IPS DF 4.7 (cell line): Measurements from ENCODE around the gene CA4.

ENCODE experiments used
- DNase-seq: peaks from one replicate; pipeline ENCODE4 v3.0.0-alpha.2; 2013; ENCODE audit warnings: low spot score; ENCODE audit errors: extremely low read depth

CA4 gene

DNA sequence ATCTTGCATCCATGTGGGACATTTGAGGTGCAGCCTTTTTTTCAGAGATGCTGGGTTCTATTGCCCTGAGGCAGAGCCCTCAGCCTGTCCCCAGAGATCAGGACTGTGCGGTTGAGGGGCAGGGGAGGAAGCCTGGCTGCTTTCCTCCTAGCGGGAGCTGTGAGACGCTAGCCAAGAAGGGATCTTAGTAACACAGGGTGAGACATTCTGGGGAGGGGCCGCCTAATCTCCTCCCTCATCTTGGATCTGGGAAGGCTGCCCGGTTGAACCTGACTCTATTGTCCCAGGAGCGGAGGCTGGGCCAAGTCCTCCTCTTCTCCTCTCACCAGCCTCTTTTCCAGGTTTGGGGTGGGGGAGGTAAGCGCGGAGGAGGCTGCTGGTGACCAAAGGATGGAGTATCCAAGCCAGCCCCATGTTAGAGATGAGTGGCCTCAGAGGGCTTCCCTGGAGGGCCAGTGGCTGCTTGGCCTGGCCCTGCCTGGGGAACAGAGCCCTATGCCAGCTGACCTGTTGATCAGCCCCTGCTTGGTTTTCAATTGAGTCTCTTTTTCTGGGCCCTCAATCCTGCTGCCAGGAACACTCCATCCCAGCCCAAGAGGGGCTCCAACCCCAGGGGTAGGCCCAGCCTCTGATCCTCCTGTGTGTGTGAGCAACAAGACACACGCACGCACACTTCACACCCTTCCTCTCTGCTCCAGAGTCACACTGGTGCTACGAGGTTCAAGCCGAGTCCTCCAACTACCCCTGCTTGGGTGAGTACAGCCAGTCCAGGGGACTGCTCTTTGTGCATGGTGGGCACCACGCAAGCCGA, 5.0 kb downstream of the CA4 start:
- no peak for DNase-seq

- no peak for DNase-seq
These were observed 5.6 kb downstream of the CA4 start for GRCh38 chr17:60155427-60155814.

DNA sequence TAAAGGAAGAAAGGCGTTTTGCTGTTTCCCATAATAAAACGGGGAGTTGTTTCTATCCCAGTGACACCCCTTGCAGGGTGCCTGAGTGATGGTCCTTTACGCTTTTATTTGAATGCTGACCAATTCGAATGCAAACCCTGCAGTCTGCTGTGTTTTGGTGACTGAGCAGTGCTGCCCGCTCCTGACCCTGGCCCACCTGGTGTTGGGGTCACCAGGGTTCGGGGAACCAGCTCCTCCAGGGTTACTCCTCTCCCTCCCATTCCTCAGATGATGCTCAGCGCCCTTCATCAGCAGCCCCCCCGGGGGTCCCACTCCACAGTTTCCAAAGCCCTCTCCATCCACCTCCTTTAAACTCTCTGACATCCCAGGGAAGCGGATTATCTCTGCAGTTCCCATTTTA, 6.0 kb downstream of the CA4 start:
- DNase-seq = no peak

DNA sequence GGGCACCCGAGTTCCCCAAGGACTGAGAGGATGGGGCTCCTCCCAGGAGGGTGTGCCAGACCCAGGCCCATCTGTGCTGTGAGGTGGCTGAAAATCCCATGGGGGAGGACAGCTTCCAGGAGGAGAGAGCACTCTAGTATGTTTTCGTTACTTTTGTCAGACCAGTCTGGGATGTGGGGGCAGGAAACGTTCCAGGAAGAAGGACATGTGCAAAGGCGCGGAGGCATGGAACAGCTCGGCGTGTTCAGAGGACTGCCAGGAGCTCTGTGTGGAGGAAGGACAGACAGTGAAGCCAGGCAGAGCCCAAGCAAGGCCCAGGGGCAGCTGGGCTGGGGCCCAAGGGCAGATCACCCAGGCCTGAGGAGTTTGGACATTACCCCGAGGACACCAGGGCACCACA, 7.0 kb downstream of the CA4 start:
- DNase-seq = no peak

GRCh38 chr17:60157487-60158040, 7.8 kb downstream of the CA4 start:
- DNase-seq = no peak

GRCh38 chr17:60158751-60159478, 9.1 kb downstream of the CA4 start:
- no peak for DNase-seq

GRCh38 chr17:60159479-60159866, 9.7 kb downstream of the CA4 start:
- DNase-seq = no peak

DNA sequence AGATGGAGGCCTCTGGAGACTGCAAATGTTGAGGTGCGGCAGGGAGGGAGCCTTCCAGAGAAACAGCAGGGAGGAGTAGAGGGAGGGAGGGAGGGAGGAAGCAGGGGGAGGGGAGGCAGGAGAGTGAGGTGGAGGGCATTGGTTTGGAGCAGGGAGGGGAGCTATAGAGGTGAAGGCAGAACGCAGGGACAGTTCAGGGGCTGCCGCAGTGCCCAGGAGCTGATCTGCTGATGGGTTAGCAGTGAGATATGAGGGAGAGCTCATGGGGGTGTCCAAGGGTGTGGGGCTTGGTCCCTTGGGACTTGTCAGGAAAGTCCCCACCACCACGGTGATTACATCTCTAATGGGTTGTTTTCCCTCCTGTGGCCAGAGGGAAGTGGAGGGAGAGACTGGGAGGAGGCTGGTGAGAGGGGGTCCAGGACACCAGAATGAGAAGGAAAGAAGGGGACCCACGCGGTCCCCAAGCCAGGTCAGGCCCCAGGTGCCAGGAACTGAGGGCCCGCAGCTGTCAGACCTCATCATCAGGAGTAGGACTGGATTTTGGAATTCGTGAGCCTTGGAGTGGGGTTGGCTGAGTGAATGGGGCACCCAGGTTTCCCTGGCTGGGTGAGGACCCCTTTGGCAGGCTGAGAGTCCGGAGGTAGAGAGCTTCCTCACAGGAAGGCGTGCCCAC, 11.2 kb downstream of the CA4 start:
- DNase-seq = no peak

GRCh38 chr17:60161598-60162330, 12.0 kb downstream of the CA4 start:
- DNase-seq = no peak

DNA sequence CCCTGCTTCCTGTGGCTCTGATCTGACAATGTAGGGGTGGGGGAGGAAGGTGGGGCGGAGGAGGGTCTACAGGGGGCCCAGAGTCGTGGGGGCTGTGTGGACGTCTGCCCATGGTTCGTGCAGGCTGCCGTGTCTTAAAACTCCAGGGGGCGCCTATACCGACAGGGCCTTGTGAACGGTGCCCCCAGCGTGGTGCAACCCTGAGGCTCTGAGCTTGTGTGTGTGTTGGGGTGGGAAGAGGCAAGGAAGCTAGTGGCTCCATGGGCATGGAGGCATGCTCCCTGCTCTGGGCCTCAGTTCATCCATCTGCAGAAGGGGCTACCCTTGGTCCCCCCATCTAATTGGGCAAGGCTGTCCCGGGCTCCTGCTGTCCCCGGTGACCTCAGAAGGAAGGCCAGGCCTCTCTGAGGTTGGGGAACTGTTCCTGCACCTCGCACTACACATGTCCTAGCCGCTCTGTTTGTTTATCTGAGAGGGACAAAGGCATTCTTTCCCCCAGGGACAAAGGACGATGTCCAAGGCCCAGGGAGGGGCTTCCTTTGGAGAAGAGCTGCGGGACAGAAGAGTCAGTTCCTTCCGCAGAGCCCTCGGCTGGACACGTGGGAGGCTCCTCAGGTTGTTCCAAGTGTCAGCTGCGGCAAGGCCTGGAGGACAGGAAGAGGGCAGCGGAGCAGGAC, 13.5 kb downstream of the CA4 start:
- no peak for DNase-seq

DNA sequence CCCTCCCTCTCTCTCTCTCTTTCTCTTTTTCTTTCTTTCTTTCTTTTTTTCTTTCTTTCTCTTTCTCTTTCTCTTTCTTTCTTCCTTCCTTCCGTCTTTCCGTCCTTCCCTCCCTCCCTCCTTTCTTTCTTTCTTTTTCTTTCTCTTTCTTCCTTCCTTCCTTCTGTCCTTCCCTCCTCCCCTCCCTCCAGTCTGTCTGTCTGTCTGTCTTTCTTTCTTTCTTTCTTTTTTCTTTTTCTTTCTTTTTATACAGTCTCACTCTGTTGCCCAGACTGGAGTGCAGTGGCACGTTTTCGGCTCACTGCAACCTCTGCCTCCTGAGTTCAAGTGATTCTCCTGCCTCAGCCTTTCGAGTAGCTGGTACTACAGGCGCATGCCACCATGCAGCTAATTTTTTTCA, 14.4 kb downstream of the CA4 start:
- no peak for DNase-seq

DNA sequence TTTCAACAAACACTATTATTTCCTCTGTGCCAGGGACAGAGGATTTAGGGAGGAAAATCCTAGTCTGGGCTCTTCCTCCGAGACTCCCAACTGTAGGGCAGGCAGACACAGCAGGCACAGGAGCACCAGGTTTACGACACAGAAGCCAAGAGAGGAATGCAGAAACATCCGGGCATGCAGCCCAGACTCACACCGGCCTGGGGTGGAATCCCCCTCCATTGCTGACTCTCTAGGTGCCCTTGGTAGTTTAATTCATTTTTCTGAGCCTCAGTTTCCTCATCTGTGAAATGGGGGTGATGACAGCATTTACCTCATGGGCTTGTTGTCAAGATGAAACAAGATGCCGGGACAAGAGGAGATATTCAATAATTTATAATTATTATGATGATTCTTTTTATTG, 14.9 kb downstream of the CA4 start:
- no peak for DNase-seq

DNA sequence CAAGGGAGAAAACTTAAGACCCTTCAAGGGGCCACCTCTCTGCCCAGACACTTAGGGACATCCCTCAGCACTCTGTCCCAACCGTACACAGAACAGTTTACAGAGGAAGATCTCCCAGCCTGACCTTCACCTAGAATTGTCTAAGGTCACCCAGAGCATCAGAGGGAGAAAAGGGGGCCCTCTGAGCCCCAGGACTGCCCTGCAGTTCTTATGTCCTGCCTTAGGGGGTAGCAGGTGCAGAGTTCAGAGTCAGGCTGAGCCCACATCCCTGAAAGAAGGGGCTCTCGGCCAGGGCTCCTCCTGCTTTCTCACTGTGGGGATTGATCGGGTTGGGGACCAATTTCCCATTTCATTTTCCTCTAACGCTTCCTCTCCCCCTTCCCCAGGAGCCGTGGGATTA, 15.4 kb downstream of the CA4 start:
- no peak for DNase-seq

DNA sequence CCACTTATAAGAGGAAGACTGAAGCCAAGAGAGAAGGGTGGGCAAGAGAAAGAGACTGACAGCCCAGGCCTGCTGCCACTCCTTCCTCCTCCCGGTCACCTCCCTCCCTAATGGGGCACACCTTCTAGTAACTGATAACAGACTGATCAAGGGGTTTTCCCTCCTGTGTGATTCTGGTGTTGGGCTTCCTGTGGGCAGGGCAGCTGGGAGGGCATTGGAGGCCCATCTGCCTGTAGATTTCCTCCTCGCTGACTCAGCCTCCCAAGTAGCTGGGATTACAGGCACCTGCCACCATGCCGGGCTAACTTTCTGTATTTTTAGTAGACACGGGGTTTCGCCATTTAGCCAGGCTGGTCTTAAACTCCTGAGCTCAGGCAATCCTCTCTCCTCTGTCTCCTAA, 16.2 kb downstream of the CA4 start:
- DNase-seq = no peak

DNA sequence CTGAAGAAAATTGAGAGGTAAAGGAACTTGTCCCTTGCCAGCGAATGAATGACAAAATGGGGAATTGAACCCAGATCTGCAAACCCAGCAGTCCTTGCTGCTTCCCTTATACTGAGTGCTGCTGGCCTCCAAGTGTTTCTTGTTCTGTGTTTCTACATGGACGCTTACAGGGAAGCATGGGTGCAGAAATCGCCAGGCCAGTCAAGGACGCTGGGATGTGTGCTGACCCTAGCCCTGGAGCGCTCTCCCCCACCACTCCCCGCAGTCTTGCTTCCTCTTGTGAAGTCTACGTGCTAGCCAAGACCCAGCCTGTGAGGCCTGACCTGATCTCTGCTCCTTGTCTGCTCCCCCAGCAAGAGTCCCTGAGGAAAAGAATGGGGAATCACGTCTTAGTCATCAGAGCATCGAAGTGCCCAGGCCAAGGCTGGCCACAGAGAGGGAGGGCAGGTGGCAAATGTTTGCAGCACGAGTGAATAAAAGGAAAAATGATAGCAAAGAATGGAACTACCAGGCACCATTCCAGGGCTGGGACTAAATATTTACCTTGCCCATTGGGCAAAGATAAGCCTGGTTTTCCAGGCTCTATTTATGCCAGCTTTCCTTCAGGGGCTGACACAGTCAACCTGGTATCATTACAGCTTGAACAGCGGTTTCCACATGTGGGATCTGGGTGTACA, 17.4 kb downstream of the CA4 start:
- DNase-seq = no peak

DNA sequence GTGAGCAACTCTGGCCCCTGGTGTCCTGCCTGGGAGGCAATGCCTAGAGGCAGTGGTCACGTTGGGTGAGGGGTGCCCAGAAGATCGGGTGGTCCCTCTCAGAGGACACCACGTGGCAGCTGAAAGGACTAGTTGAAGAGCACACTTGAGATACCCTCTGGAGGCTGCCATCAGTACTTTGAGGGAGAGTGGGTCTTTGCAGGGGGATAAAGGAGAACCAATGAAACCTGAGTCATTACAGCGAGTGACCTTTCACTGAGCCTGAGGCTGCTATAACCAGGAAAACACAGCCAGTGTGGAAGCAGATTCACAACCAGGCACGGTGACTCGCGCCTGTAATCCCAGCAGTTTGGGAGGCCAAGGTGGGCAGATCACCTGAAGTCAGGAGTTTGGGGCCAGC, 18.9 kb downstream of the CA4 start:
- no peak for DNase-seq

GRCh38 chr17:60169921-60170817, 20.4 kb downstream of the CA4 start:
- no peak for DNase-seq

DNA sequence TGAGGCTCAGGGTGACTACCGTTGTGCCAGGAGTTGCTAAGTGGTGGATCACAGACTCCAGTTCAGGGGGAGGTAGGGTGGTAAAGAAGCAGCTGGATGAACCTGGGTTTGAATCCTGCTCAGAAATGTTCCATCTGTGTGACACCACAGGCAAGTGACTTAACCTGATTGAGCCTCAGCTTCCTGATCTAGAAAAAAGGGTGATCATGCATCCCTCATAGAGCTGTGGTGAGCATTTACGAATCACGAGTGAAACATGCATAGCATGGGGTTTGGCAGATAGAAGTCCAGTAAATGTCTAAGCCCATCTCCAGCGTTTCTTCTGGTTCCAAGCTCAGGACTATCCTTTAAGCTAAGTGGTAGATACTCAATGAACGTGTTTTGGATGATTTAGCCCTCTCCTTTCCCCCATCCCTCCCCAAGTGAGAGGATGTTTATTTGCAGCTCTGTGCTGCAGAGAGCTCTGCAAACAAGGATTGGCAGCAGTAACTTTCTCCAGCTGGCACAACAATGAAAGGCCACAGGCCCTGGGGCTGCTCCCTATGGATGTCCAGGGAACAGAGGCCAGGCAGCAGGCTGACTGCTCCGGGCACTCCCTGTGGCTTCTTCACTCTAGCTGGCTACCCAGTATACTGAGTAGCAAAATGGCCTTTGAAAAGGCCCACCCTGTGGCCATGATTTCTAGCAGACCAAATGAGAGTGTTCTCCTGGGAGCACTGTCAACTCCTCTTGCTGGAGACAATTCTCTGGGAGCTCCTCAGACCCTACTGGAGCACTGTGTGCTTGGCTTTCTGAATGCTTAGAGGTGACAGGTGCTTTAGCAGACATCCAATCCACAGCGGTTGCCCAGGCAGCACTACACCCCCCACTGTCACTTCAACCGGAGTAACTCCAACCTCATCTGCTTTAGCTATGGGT, 21.3 kb downstream of the CA4 start:
- DNase-seq = no peak
